Smooth muscle cell (in vitro differentiated cells): Measurements from ENCODE around the gene BAHCC1. TPM values are rescaled to one million over a fixed set of nuclear protein-coding genes. Genes with fewer than 3 reads are reported as not detected.

Experiments
- DNase-seq: peaks from one replicate; lab custom pipeline; 2025; ENCODE audit not compliant: unreplicated experiment; lab: John Stamatoyannopoulos, UW
- H2AFZ ChIP-seq: fragments of 200-600 bp; sonication (generic); 2 replicates; pipeline ENCODE4 v1.6.0; 2016; ENCODE audit warnings: antibody characterized with exemption, low read depth, mild to moderate bottlenecking
- H3F3A ChIP-seq: fragments of 200-600 bp; sonication (generic); 2 replicates; pipeline ENCODE4 v1.6.0; 2017; ENCODE audit warnings: antibody characterized with exemption, low read depth
- H3K27ac ChIP-seq: fragments of 200-600 bp; sonication (generic); 2 replicates; pipeline ENCODE4 v1.5.1; 2016; ENCODE audit warnings: low read depth, mild to moderate bottlenecking
- H3K27me3 ChIP-seq: fragments of 200-600 bp; sonication (generic); 2 replicates; pipeline ENCODE4 v1.6.1; 2016; ENCODE audit warnings: low read depth, mild to moderate bottlenecking
- H3K36me3 ChIP-seq: fragments of 200-600 bp; sonication (generic); 2 replicates; pipeline ENCODE4 v1.5.1; 2016; ENCODE audit warnings: low read depth
- H3K4me1 ChIP-seq: fragments of 200-600 bp; sonication (generic); 2 replicates; pipeline ENCODE4 v1.5.1; 2016; ENCODE audit warnings: low read depth
- H3K4me2 ChIP-seq: fragments of 200-600 bp; sonication (generic); 2 replicates; pipeline ENCODE4 v1.6.0; 2016; ENCODE audit warnings: mild to moderate bottlenecking
- H3K4me3 ChIP-seq: fragments of 200-600 bp; sonication (generic); 2 replicates; pipeline ENCODE4 v1.5.1; 2016; ENCODE audit warnings: mild to moderate bottlenecking
- H3K79me2 ChIP-seq: fragments of 200-600 bp; sonication (generic); 2 replicates; pipeline ENCODE4 v1.6.0; 2016; ENCODE audit warnings: low read depth, mild to moderate bottlenecking
- H3K9ac ChIP-seq: fragments of 200-600 bp; sonication (generic); 2 replicates; pipeline ENCODE4 v1.6.0; 2016; ENCODE audit warnings: low read depth
- H3K9me3 ChIP-seq: fragments of 200-600 bp; sonication (generic); replicated peaks from 2 replicates; pipeline ENCODE4 v1.5.1; 2016; ENCODE audit warnings: low read depth
- H4K20me1 ChIP-seq: fragments of 200-600 bp; sonication (generic); 2 replicates; pipeline ENCODE4 v1.6.0; 2016; ENCODE audit warnings: low read depth
- WGBS: methylation state at CpG from one replicate; pipeline ENCODE4 v1.1.7; 2016; ENCODE audit warnings: low lambda C conversion rate; 5-methylcytosine and 5-hydroxymethylcytosine counted together
- polyA plus RNA-seq: library from polyadenylated mRNA; unstranded; fragments of >200 nt; fragmentation: Nextera tagmentation; extraction: Ambion mirVana; gene quantifications from 2 replicates; pipeline ENCODE4 v1.2.1, GENCODE V29; 2016
- total RNA-seq: library from RNA; depleted of rRNA; stranded (reverse); fragments of >200 nt; gene quantifications from 2 replicates; pipeline ENCODE4 v1.2.3, GENCODE V29; 2014
- TF ChIP-seq, protein P1 (sequence below): fragments of 200-600 bp; sonication (generic); IDR thresholded peaks from 2 replicates; pipeline ENCODE4 v1.5.1; 2017; ENCODE audit warnings: borderline replicate concordance, mild to moderate bottlenecking, antibody characterized with exemption; ENCODE audit not compliant: insufficient read depth, poor library complexity, severe bottlenecking

BAHCC1 gene
- total and polyA plus RNA-seq, 2 experiments from 2014 or later, result 3.2 to 4.6 TPM

DNA sequence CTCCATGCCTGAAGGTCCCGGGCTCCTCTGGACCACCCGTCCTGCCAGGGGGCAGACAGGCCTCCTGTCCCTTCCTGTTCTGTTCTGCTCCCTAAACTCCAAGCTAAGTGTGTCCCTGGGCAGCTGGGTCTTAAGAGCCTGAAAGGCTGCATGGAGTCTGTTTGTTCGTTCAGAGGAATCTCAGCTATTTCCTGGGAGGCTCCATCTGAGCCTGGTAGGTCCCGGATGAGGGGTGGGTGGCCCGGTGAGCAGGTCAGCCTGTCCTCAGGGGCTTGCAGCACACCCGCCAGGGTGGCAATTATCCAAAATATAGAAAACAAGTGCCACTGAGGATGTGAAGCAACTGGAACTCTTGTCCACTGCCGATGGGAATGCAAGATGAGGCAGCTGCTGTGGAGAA is 104.8 kb downstream of the BAHCC1 start:
- no peaks in the 10 kb centered on the region for H3F3A ChIP-seq
- WGBS, result 50% methylated on average over 7 of the region's 7 CpGs
- no peaks in the 10 kb centered on the region for H4K20me1 ChIP-seq
- H3K9ac ChIP-seq, result no peak overlapping the region
- TF ChIP-seq, protein P1, sequence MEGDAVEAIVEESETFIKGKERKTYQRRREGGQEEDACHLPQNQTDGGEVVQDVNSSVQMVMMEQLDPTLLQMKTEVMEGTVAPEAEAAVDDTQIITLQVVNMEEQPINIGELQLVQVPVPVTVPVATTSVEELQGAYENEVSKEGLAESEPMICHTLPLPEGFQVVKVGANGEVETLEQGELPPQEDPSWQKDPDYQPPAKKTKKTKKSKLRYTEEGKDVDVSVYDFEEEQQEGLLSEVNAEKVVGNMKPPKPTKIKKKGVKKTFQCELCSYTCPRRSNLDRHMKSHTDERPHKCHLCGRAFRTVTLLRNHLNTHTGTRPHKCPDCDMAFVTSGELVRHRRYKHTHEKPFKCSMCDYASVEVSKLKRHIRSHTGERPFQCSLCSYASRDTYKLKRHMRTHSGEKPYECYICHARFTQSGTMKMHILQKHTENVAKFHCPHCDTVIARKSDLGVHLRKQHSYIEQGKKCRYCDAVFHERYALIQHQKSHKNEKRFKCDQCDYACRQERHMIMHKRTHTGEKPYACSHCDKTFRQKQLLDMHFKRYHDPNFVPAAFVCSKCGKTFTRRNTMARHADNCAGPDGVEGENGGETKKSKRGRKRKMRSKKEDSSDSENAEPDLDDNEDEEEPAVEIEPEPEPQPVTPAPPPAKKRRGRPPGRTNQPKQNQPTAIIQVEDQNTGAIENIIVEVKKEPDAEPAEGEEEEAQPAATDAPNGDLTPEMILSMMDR, result no peak
- H3K9me3 ChIP-seq, result no peaks in the 10 kb centered on the region
- H3K79me2 ChIP-seq, result no peaks in the 10 kb centered on the region
- H3K27me3 ChIP-seq, result no peaks in the 10 kb centered on the region
- no peaks in the 10 kb centered on the region for H3K36me3 ChIP-seq
- DNase-seq, result no peak
- H3K4me3 ChIP-seq, result no peak overlapping the region
- H2AFZ ChIP-seq, result no peak overlapping the region
- no peak overlapping the region for H3K27ac ChIP-seq
- H3K4me1 ChIP-seq, result no peaks in the 10 kb centered on the region
- no peak overlapping the region for H3K4me2 ChIP-seq

DNA sequence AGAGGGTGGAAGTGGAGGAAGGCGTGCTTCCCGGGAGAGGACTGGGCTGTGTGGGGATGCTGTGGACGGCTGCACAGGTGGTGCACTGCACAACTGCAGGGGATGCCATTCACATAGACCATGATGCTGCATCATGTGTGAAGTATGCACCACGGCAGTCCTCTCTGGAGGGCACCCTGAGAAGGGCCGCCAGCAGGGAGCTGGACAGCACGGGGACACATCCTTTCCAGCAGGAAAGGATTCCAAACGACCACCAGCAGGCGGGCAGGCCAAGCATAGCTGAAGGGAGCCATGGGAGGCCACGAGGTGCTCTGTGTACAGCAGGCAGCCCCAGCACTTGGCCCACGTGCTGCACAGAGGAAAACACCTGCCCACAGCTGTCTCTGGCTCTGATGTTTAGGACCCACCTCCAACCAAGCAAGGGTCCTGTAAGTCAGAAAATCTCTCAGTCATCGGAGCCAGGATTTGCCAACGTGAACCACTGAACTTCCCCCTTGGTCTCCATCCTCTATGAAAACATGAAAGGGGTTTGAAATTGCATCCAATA is 107.3 kb downstream of the BAHCC1 start:
- H3K79me2 ChIP-seq, result no peaks in the 10 kb centered on the region
- no peak overlapping the region for H3K9ac ChIP-seq
- no peak overlapping the region for H3K4me2 ChIP-seq
- H3K36me3 ChIP-seq, result no peaks in the 10 kb centered on the region
- no peak overlapping the region for H2AFZ ChIP-seq
- 81% methylated on average over 12 of the region's 12 CpGs for WGBS
- TF ChIP-seq, protein P1, result no peak
- peaks cover 2% of the 10 kb centered on the region for H3F3A ChIP-seq
- no peaks in the 10 kb centered on the region for H3K9me3 ChIP-seq
- no peak for DNase-seq
- no peaks in the 10 kb centered on the region for H3K27me3 ChIP-seq
- H3K4me3 ChIP-seq, result no peak overlapping the region
- no peak overlapping the region for H3K27ac ChIP-seq
- peaks cover 9% of the 10 kb centered on the region for H4K20me1 ChIP-seq
- no peaks in the 10 kb centered on the region for H3K4me1 ChIP-seq

DNA sequence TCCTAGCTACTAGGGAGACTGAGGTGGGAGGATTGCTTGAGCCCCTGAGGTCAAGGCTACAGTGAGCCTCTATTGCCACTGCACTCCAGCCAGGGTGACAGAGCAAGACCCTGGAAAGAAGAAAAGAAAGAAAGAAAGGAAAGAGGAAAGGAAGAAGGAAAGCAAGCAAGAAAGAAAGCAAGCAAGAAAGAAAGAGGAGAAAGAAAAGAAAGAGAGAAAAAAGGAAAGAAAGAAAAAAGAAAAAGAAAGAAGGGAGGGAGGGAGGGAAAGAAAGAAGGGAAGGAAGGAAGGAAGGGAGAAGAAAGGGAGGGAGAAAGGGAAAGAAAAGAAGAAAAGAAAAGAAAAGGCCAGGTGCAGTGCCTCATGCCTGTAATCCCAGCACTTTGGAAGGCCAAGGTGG is 108.4 kb downstream of the BAHCC1 start:
- TF ChIP-seq, protein P1, result no peak
- H3K4me3 ChIP-seq, result no peak overlapping the region
- no peak overlapping the region for H3K4me2 ChIP-seq
- H3K36me3 ChIP-seq, result no peaks in the 10 kb centered on the region
- H3K9ac ChIP-seq, result no peak overlapping the region
- no peak overlapping the region for H2AFZ ChIP-seq
- no peaks in the 10 kb centered on the region for H3K79me2 ChIP-seq
- H3F3A ChIP-seq, result peaks cover 2% of the 10 kb centered on the region
- H3K27me3 ChIP-seq, result no peaks in the 10 kb centered on the region
- no peaks in the 10 kb centered on the region for H3K9me3 ChIP-seq
- no peaks in the 10 kb centered on the region for H3K4me1 ChIP-seq
- H3K27ac ChIP-seq, result no peak overlapping the region
- DNase-seq, result no peak
- peaks cover 20% of the 10 kb centered on the region for H4K20me1 ChIP-seq

DNA sequence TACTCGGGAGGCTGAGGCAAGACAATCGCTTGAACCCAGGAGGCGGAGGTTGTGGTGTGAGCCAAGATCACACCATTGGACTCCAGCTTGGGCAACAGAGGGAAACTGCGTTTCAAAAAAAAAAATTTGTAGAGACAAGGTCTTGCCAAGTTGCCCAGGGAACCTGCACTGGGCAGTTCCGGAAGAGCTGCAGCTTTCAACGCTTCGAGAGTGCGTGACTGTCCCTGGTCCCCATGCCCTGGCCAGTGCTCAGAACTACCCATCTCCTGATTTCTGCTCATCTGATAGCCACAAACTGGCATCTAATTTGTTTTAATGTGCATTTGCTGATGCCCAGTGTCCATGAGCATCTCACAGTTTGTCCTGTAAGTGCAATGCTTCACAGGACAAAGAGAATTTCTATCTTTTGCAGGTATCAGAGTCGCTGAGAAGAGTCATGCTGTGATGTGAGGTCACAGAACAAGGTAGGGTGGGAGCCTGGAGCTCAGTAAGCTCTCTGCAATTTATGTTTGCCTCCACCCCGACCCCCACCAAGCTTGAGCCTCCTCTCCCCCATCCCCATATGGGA is 113.5 kb downstream of the BAHCC1 start:
- no peak for DNase-seq
- WGBS, result 62% methylated on average over 10 of the region's 10 CpGs
- peak overlapping the region; percentile 96 for H3K4me3 ChIP-seq
- H4K20me1 ChIP-seq, result peaks cover 60% of the 10 kb centered on the region
- peaks cover 3% of the 10 kb centered on the region for H3K36me3 ChIP-seq
- H3K9me3 ChIP-seq, result no peaks in the 10 kb centered on the region
- H3K79me2 ChIP-seq, result peaks cover 38% of the 10 kb centered on the region
- TF ChIP-seq, protein P1, result no peak
- no peak overlapping the region for H3K9ac ChIP-seq
- no peak overlapping the region for H2AFZ ChIP-seq
- H3K4me2 ChIP-seq, result peak overlapping the region; percentile 95
- H3F3A ChIP-seq, result peaks cover 43% of the 10 kb centered on the region
- no peaks in the 10 kb centered on the region for H3K27me3 ChIP-seq
- peaks cover 10% of the 10 kb centered on the region for H3K4me1 ChIP-seq
- H3K27ac ChIP-seq, result peak overlapping the region; percentile 65
